HL-60 (cell line): ENCODE results near the gene FRG1.
"Not testable (repeated sequence)": the region's sequence is repeated elsewhere in the genome, so short reads cannot be mapped to it uniquely, and the experiment has no call there.

Experiments
- DNase-seq, 2 experiments: peaks; one replicate each; pipeline ENCODE4 v3.0.0-alpha.2; 2010 to 2020; ENCODE audit warnings: low read depth in 1 of 2, low spot score in 1 of 2
- H3K27ac ChIP-seq: fragments of 250-450 bp; sonication (Bioruptor Pico); replicated peaks from 2 replicates; pipeline ENCODE4 v1.5.1; 2020; ENCODE audit warnings: mild to moderate bottlenecking, moderate library complexity
- H3K27me3 ChIP-seq: fragments of 250-450 bp; sonication (Bioruptor Pico); 2 replicates; pipeline ENCODE4 v1.5.1; 2021; ENCODE audit warnings: mild to moderate bottlenecking, moderate library complexity; ENCODE audit not compliant: insufficient read depth, poor library complexity, severe bottlenecking
- H3K4me3 ChIP-seq: replicated peaks from 2 replicates; pipeline ENCODE4 v1.5.1; 2011; ENCODE audit warnings: mild to moderate bottlenecking, control low read depth, low read length; ENCODE audit not compliant: insufficient read depth
- GABPA ChIP-seq: IDR thresholded peaks from 2 replicates; pipeline ENCODE4 v1.6.1; 2012; ENCODE audit warnings: low read depth
- POLR2AphosphoS5 ChIP-seq: IDR thresholded peaks from 2 replicates; pipeline ENCODE4 v1.6.1; 2012; ENCODE audit warnings: low read depth
- SPI1 ChIP-seq: IDR thresholded peaks from 2 replicates; pipeline ENCODE4 v1.6.1; 2012; ENCODE audit warnings: low read depth, mild to moderate bottlenecking, borderline replicate concordance
- long read RNA-seq: library from polyadenylated mRNA; unstranded; transcript quantifications from one replicate; pipeline ENCODE4 v2.0.0, GENCODE V29; 2020
- TF ChIP-seq, protein P1 (sequence below): IDR thresholded peaks from one replicate; pipeline ENCODE4 v1.5.1; 2011; ENCODE audit warnings: low read length, control low read depth, inconsistent platforms; ENCODE audit not compliant: insufficient read depth
- TF ChIP-seq, protein P2 (sequence below): IDR thresholded peaks from 2 replicates; pipeline ENCODE4 v1.6.1; 2012; ENCODE audit warnings: low read depth; ENCODE audit not compliant: insufficient replicate concordance

Gene FRG1
- long read RNA-seq, transcript FRG1-201 (9 exons, 1,074 nt): major isoform, 34 of 48 reads
- long read RNA-seq, partial matches to known transcripts: 13 of 48 reads
- long read RNA-seq, other reads (novel, unspliced or antisense): 1 of 48 reads

DNA sequence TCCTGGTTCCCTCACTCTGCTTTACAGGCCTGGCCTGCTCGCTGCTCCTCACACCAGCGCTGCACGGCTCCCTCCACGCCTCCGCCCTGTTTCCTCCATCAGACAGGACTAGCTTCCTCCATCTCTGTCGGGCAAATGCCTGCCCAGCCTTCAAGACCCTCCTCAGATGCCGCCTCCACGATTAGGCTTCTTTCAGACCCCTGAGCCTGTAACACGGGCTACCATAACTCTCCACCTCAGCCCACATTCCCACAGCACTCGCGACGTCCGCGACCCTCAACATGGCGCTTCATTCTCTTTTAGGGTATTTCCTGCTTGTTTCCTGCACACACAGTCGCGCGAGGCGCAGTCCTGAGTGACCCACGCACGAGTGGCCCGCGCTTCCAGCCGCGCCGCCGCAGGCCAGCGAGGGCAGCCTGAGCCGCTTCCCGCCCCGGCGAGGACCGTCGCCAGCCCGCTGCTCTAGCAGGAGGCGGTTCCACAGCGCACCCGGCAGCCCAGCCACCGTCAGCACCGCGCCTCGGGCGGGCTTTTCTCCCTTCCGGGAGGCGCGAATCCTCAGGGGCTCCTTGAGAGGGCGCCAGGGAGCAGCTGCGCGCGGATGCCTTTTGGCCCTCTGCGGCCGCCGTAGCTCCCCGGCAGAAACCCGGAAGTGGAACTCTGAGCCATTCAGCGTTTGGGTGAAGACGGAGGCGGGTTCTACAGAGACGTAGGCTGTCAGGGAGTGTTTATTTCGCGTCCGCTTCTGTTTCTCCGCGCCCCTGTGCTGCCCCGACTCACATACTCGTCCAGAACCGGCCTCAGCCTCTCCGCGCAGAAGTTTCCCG, at the start of gene FRG1:
Gene FRG1 (plus strand): TSS at position 695 of the 827 bp plus-strand sequence. CDS start 138 bp downstream, outside the sequence.
- peak; percentile 70 for TF ChIP-seq GABPA
- TF ChIP-seq, protein P1, sequence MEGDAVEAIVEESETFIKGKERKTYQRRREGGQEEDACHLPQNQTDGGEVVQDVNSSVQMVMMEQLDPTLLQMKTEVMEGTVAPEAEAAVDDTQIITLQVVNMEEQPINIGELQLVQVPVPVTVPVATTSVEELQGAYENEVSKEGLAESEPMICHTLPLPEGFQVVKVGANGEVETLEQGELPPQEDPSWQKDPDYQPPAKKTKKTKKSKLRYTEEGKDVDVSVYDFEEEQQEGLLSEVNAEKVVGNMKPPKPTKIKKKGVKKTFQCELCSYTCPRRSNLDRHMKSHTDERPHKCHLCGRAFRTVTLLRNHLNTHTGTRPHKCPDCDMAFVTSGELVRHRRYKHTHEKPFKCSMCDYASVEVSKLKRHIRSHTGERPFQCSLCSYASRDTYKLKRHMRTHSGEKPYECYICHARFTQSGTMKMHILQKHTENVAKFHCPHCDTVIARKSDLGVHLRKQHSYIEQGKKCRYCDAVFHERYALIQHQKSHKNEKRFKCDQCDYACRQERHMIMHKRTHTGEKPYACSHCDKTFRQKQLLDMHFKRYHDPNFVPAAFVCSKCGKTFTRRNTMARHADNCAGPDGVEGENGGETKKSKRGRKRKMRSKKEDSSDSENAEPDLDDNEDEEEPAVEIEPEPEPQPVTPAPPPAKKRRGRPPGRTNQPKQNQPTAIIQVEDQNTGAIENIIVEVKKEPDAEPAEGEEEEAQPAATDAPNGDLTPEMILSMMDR: peak; percentile 89
- peak; percentile 79 for TF ChIP-seq POLR2AphosphoS5
- TF ChIP-seq SPI1: peak; percentile 59; the same call in 1 of the 2 replicates
- TF ChIP-seq, protein P2, sequence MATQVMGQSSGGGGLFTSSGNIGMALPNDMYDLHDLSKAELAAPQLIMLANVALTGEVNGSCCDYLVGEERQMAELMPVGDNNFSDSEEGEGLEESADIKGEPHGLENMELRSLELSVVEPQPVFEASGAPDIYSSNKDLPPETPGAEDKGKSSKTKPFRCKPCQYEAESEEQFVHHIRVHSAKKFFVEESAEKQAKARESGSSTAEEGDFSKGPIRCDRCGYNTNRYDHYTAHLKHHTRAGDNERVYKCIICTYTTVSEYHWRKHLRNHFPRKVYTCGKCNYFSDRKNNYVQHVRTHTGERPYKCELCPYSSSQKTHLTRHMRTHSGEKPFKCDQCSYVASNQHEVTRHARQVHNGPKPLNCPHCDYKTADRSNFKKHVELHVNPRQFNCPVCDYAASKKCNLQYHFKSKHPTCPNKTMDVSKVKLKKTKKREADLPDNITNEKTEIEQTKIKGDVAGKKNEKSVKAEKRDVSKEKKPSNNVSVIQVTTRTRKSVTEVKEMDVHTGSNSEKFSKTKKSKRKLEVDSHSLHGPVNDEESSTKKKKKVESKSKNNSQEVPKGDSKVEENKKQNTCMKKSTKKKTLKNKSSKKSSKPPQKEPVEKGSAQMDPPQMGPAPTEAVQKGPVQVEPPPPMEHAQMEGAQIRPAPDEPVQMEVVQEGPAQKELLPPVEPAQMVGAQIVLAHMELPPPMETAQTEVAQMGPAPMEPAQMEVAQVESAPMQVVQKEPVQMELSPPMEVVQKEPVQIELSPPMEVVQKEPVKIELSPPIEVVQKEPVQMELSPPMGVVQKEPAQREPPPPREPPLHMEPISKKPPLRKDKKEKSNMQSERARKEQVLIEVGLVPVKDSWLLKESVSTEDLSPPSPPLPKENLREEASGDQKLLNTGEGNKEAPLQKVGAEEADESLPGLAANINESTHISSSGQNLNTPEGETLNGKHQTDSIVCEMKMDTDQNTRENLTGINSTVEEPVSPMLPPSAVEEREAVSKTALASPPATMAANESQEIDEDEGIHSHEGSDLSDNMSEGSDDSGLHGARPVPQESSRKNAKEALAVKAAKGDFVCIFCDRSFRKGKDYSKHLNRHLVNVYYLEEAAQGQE: peak; percentile 57
- Histone ChIP-seq H3K27me3 (no peaks in the 10 kb centered on the region), H3K4me3 (peak within 1 kb of the TSS; percentile 72), H3K27ac (peak within 1 kb of the TSS; percentile 90)
- peak; percentile 86 to 96 for DNase-seq

DNA sequence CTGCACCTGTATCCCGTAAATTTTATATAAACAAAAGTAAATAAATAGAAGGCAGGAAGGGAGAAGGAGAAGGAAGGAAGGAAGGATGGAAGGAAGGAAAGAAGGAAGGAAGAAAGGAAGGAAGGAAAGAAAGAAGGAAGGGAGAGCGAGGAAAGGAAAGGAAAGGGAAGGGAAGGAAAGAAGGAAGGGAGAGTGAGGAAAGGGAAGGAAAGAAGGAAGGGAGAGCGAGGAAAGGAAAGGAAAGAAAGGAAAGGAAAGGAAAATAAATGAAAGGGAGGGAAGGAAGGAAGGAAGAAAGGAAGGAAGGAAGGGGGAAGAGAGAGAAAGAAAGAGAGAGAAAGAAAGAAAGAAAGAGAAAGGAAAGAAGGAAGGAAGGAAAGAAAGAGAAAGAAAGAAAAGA, 43.0 kb upstream of the FRG1 start:
- H3K27me3 ChIP-seq: no peaks in the 10 kb centered on the region
- no peak overlapping the region for H3K4me3 ChIP-seq
- no peak for TF ChIP-seq SPI1
- TF ChIP-seq, protein P2: no peak
- TF ChIP-seq POLR2AphosphoS5: no peak
- TF ChIP-seq, protein P1: no peak
- TF ChIP-seq GABPA: no peak
- H3K27ac ChIP-seq: no peak overlapping the region
- DNase-seq: no peak

DNA sequence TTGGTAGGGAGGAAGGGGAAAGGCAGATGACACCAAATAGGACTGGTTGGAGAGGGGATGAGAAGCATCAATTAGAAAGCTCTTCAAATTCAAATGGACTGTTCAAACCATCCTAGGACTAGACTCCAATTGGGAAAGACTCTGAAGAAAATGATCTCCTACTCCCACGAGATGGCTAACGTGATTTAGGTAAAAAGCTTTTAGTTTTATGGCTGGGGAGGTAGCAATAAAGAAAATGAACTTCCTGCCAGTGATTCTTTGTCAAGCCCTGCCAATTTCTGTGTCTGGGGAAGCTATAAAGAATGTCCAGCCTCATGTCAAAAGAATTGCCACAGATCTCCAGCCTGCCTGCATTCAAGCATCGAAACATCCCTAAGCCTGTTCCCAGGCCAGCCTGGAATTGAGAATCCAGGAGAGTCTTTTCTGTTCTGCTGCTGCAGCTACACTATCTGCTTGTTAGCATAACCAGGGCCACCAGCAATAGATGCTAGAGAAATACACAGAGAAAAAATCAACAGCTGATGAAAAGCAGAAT, 41.1 kb upstream of the FRG1 start:
- not testable (repeated sequence) for H3K27ac ChIP-seq, DNase-seq, H3K27me3 ChIP-seq

DNA sequence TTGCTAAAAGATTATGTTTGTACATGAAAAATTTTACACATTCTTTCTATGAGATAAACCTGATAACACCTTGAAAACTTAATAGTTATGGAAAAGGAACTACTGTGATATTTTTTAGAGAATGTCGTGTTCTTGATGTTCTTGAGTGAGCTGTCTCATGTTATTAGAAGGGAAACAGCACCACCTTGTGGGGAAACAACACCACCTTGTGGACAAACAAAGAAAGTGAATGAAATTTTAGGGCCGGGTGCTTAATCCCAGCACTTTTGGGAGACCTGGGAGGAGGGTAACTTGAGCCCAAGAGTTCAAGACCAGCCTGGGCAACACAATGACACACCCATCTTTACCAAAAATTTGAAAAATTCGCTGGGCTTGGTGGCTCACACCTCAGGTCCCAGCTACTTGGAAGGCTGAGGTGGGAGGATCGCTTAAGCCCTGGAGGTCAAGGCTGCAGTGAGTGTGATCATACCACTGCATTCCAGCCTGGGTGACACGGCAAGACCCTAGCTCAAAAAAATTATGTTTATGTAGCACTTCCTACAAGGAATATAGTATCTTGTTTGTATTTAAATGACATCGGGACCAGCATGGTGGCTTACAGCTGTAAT, 36.1 kb upstream of the FRG1 start:
- DNase-seq: peak in 1 of 2 experiments; percentile 56
- TF ChIP-seq, protein P1: peak; percentile 19
- not testable (repeated sequence) for H3K4me3 ChIP-seq, H3K27me3 ChIP-seq, H3K27ac ChIP-seq

More for the DNA sequence above, 41.1 kb upstream of the FRG1 start:
- H3K4me3 ChIP-seq: not testable (repeated sequence)
